H9 (cell line): ENCODE measurements around the gene PPARG. TPM values are rescaled to one million over a fixed set of nuclear protein-coding genes. Genes with fewer than 3 reads are reported as not detected.

ENCODE experiments used
- DNase-seq: peaks from one replicate; pipeline ENCODE4 v3.0.0-alpha.2; 2017
- H2AFZ ChIP-seq: one replicate; pipeline ENCODE4 v1.6.1; 2013; ENCODE audit warnings: mild to moderate bottlenecking, low read length, control low read depth, moderate library complexity
- H2AK5ac ChIP-seq: 2 replicates; pipeline ENCODE4 v1.6.1; 2013; ENCODE audit warnings: low read length, control low read depth, mixed read lengths; ENCODE audit not compliant: insufficient read length
- H2BK120ac ChIP-seq: one replicate; pipeline ENCODE4 v1.6.1; 2013; ENCODE audit warnings: low read depth, mild to moderate bottlenecking, low read length, control low read depth, inconsistent platforms; ENCODE audit not compliant: poor library complexity, severe bottlenecking
- H2BK12ac ChIP-seq: 2 replicates; pipeline ENCODE4 v1.6.1; 2013; ENCODE audit warnings: low read length, control low read depth, mixed read lengths, low read depth; ENCODE audit not compliant: insufficient read length
- H2BK15ac ChIP-seq: 2 replicates; pipeline ENCODE4 v1.6.1; 2013; ENCODE audit warnings: low read depth, low read length, control low read depth
- H2BK20ac ChIP-seq: one replicate; pipeline ENCODE4 v1.6.1; 2013; ENCODE audit warnings: low read depth, mild to moderate bottlenecking, low read length, control low read depth, inconsistent platforms; ENCODE audit not compliant: poor library complexity, severe bottlenecking
- H2BK5ac ChIP-seq: 2 replicates; pipeline ENCODE4 v1.6.1; 2013; ENCODE audit warnings: low read length, control low read depth, mixed read lengths; ENCODE audit not compliant: insufficient read length
- H3K14ac ChIP-seq: 2 replicates; pipeline ENCODE4 v1.6.1; 2013; ENCODE audit warnings: low read length, control low read depth; ENCODE audit not compliant: insufficient read depth
- H3K18ac ChIP-seq: 2 replicates; pipeline ENCODE4 v1.6.1; 2013; ENCODE audit warnings: low read depth, mild to moderate bottlenecking, mixed read lengths, low read length, control low read depth; ENCODE audit not compliant: insufficient read length
- H3K23ac ChIP-seq: 2 replicates; pipeline ENCODE4 v1.6.1; 2013; ENCODE audit warnings: low read length, control low read depth, mixed read lengths, low read depth; ENCODE audit not compliant: insufficient read length
- H3K23me2 ChIP-seq: 2 replicates; pipeline ENCODE4 v1.6.1; 2013; ENCODE audit warnings: low read depth, mild to moderate bottlenecking, mixed read lengths, low read length, control low read depth; ENCODE audit not compliant: insufficient read length, poor library complexity, severe bottlenecking
- H3K27ac ChIP-seq: 2 replicates; pipeline ENCODE4 v1.5.1; 2013; ENCODE audit warnings: low read length, control low read depth, mixed read lengths, low read depth; ENCODE audit not compliant: insufficient read length
- H3K27me3 ChIP-seq: 2 replicates; pipeline ENCODE4 v1.6.1; 2013; ENCODE audit warnings: low read length, control low read depth, inconsistent platforms; ENCODE audit not compliant: insufficient read depth
- H3K4ac ChIP-seq: 2 replicates; pipeline ENCODE4 v1.6.1; 2013; ENCODE audit warnings: low read depth, mild to moderate bottlenecking, control low read depth, inconsistent platforms, low read length, moderate library complexity
- H3K4me1 ChIP-seq: 2 replicates; pipeline ENCODE4 v1.6.1; 2013; ENCODE audit warnings: low read length, control low read depth, inconsistent platforms; ENCODE audit not compliant: insufficient read depth
- H3K4me2 ChIP-seq: 2 replicates; pipeline ENCODE4 v1.6.1; 2013; ENCODE audit warnings: low read length, control low read depth, mixed read lengths; ENCODE audit not compliant: insufficient read length, insufficient read depth
- H3K56ac ChIP-seq: 2 replicates; pipeline ENCODE4 v1.6.1; 2013; ENCODE audit warnings: low read depth, mild to moderate bottlenecking, mixed read lengths, low read length, control low read depth; ENCODE audit not compliant: insufficient read length
- H3K79me1 ChIP-seq: 2 replicates; pipeline ENCODE4 v1.6.1; 2013; ENCODE audit warnings: low read depth, mild to moderate bottlenecking, moderate library complexity, low read length, control low read depth, inconsistent platforms; ENCODE audit not compliant: insufficient read depth, poor library complexity, severe bottlenecking
- H3K79me2 ChIP-seq: 2 replicates; pipeline ENCODE4 v1.6.1; 2013; ENCODE audit warnings: low read length, control low read depth, inconsistent platforms; ENCODE audit not compliant: insufficient read depth
- H3K9ac ChIP-seq: 2 replicates; pipeline ENCODE4 v1.6.1; 2013; ENCODE audit warnings: low read length, control low read depth, mixed read lengths; ENCODE audit not compliant: insufficient read length; ENCODE audit errors: extremely low read depth
- H3K9me3 ChIP-seq: one replicate; pipeline ENCODE4 v1.6.1; 2013; ENCODE audit warnings: low read depth, low read length, inconsistent platforms; ENCODE audit not compliant: control insufficient read depth
- H3T11ph ChIP-seq: one replicate; pipeline ENCODE4 v1.6.1; 2013; ENCODE audit warnings: mild to moderate bottlenecking, low read length, control low read depth, inconsistent platforms
- H4K20me1 ChIP-seq: one replicate; pipeline ENCODE4 v1.6.1; 2013; ENCODE audit not compliant: control insufficient read depth, insufficient read length, insufficient read depth
- H4K5ac ChIP-seq: 2 replicates; pipeline ENCODE4 v1.6.1; 2013; ENCODE audit warnings: low read depth, mild to moderate bottlenecking, mixed read lengths, low read length, control low read depth; ENCODE audit not compliant: insufficient read length
- H4K8ac ChIP-seq: replicated peaks from 2 replicates; pipeline ENCODE4 v1.6.1; 2013; ENCODE audit warnings: low read length, control low read depth, mixed read lengths, low read depth; ENCODE audit not compliant: insufficient read length
- H4K91ac ChIP-seq: 2 replicates; pipeline ENCODE4 v1.6.1; 2013; ENCODE audit warnings: low read depth, mild to moderate bottlenecking, moderate library complexity, mixed read lengths, low read length, control low read depth; ENCODE audit not compliant: insufficient read length
- H3K27ac Mint-ChIP-seq, 3 experiments: 2 replicates in 2 of 3; 3 replicates in 1 of 3; pipeline ENCODE4 v1.8.0; 2020 to 2021; ENCODE audit warnings: mixed read lengths in 3 of 3, mild to moderate bottlenecking in 1 of 3, moderate library complexity in 1 of 3
- H3K27me3 Mint-ChIP-seq: 2 replicates; pipeline ENCODE4 v1.8.0; 2021; ENCODE audit warnings: low read depth, mild to moderate bottlenecking, moderate library complexity, mixed read lengths
- H3K36me3 Mint-ChIP-seq, 3 experiments: 2 replicates in 2 of 3; 3 replicates in 1 of 3; pipeline ENCODE4 v1.8.0; 2020 to 2021; ENCODE audit warnings: low read depth in 3 of 3, mixed read lengths in 3 of 3; ENCODE audit not compliant: insufficient read depth in 1 of 3
- H3K4me1 Mint-ChIP-seq, 2 experiments: 2 replicates each; pipeline ENCODE4 v1.8.0; 2020; ENCODE audit warnings: mixed read lengths in 2 of 2
- H3K4me3 Mint-ChIP-seq, 2 experiments: 2 replicates in 1 of 2; 3 replicates in 1 of 2; pipeline ENCODE4 v1.8.0; 2020 to 2021; ENCODE audit warnings: mild to moderate bottlenecking in 2 of 2, mixed read lengths in 2 of 2, moderate library complexity in 1 of 2
- H3K9me3 Mint-ChIP-seq, 2 experiments: 2 replicates in 1 of 2; 3 replicates in 1 of 2; pipeline ENCODE4 v1.8.0; 2020; ENCODE audit warnings: mild to moderate bottlenecking in 2 of 2, mixed read lengths in 2 of 2, moderate library complexity in 1 of 2
- WGBS: extraction: QIAGEN DNeasy Blood & Tissue Kit; methylation state at CpG from one replicate; pipeline ENCODE4 v1.1.7; 2013; ENCODE audit warnings: missing lambda C conversion rate, low lambda C conversion rate, mixed read lengths; ENCODE audit not compliant: insufficient read length; ENCODE audit errors: extremely low coverage; 5-methylcytosine and 5-hydroxymethylcytosine counted together
- total RNA-seq: library from RNA; stranded (reverse); gene quantifications from 2 replicates; pipeline ENCODE4 v1.2.1, GENCODE V29; 2021
- TF ChIP-seq, protein P1 (sequence below): fragments of 200-600 bp; sonication (generic); conservative IDR thresholded peaks from 3 replicates; pipeline ENCODE4 v1.8.0; 2021; ENCODE audit warnings: antibody characterized with exemption, mild to moderate bottlenecking

PPARG gene
- total RNA-seq, 1 experiment from 2014 or later = 0.42 TPM

DNA sequence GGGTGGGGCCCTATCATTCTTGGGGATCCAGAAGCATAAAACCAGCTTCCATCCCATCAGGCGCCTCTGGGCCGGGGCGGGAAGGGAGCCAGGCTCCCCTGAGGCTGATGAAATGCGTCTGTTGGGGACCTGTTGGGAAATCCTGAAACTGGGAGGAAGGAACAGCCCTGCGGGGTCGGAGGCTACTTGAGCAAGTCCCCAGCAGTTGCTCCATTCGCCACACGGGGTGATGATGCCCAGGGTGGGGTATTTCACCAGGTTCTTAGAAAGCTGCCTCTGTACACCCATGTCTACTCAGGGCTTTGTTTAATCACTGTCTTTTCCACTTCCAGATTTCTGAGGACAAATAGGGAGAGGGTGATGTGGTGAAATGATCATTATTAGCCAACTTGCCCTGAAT lies 170.0 kb downstream of the PPARG start:
- Histone ChIP-seq H2BK12ac (no peak overlapping the region), H4K20me1 (no peaks in the 10 kb centered on the region), H3K23ac (no peak overlapping the region), H2BK120ac (no peak overlapping the region), H3K4me1 (no peaks in the 10 kb centered on the region), H4K91ac (no peak overlapping the region), H3T11ph (no peak overlapping the region), H3K9ac (no peak overlapping the region), H3K79me2 (no peaks in the 10 kb centered on the region), H3K14ac (no peak overlapping the region), H3K4me2 (no peak overlapping the region), H2BK20ac (no peak overlapping the region), H3K9me3 (no peaks in the 10 kb centered on the region), H3K4ac (no peak overlapping the region), H3K18ac (no peak overlapping the region), H2BK15ac (no peak overlapping the region), H4K5ac (no peak overlapping the region), H3K56ac (no peak overlapping the region), H4K8ac (no peak overlapping the region), H3K27me3 (no peaks in the 10 kb centered on the region), H3K79me1 (no peaks in the 10 kb centered on the region), H3K27ac (no peak overlapping the region), H2AK5ac (no peak overlapping the region), H2BK5ac (no peak overlapping the region), H3K23me2 (no peaks in the 10 kb centered on the region), H2AFZ (no peak overlapping the region)
- Mint-ChIP-seq H3K4me1 (peaks cover 5 to 9% of the 10 kb centered on the region in 2 experiments), H3K36me3 (no peaks in the 10 kb centered on the region), H3K27ac (no peak overlapping the region), H3K4me3 (no peak overlapping the region), H3K9me3 (no peaks in the 10 kb centered on the region; a peak in 1 of 5 replicates), H3K27me3 (no peaks in the 10 kb centered on the region; the same call in 1 of the 2 replicates)
- WGBS = no CpG with 5 or more reads among the region's 8 CpGs
- DNase-seq = peak; percentile 52
- TF ChIP-seq, protein P1, sequence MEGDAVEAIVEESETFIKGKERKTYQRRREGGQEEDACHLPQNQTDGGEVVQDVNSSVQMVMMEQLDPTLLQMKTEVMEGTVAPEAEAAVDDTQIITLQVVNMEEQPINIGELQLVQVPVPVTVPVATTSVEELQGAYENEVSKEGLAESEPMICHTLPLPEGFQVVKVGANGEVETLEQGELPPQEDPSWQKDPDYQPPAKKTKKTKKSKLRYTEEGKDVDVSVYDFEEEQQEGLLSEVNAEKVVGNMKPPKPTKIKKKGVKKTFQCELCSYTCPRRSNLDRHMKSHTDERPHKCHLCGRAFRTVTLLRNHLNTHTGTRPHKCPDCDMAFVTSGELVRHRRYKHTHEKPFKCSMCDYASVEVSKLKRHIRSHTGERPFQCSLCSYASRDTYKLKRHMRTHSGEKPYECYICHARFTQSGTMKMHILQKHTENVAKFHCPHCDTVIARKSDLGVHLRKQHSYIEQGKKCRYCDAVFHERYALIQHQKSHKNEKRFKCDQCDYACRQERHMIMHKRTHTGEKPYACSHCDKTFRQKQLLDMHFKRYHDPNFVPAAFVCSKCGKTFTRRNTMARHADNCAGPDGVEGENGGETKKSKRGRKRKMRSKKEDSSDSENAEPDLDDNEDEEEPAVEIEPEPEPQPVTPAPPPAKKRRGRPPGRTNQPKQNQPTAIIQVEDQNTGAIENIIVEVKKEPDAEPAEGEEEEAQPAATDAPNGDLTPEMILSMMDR = peak; percentile 47
